Measurements from ENCODE around the gene KIAA1671.

The KIAA1671 gene

DNA sequence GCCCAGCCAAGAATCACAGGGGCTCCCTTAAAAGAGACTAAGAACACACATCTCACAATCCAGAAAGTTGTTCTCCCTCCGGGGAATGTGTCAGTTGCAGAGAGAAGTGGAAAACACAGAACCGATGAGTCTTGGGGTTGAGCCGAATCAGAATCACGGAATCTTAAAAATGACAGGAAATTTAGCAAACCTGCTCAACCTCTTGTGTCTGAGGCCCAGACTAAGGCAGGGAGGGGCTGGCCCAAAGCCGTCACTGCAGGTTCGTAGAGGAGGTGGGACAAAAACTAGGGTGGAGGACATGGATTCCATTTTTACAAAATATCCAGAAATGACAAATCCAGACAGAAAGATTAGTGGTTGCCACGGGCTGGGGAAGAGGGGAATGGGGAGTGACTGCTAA is 63.8 kb downstream of the KIAA1671 start:
- H3K79me2 ChIP-seq (ENCODE audit: insufficient read depth, low read length): no peaks in the 10 kb centered on the region
- TF ChIP-seq EZH2phosphoT487 (IDR thresholded peaks at IDR 0.05; ENCODE audit: borderline replicate concordance): no peak
- TF ChIP-seq, protein P1, sequence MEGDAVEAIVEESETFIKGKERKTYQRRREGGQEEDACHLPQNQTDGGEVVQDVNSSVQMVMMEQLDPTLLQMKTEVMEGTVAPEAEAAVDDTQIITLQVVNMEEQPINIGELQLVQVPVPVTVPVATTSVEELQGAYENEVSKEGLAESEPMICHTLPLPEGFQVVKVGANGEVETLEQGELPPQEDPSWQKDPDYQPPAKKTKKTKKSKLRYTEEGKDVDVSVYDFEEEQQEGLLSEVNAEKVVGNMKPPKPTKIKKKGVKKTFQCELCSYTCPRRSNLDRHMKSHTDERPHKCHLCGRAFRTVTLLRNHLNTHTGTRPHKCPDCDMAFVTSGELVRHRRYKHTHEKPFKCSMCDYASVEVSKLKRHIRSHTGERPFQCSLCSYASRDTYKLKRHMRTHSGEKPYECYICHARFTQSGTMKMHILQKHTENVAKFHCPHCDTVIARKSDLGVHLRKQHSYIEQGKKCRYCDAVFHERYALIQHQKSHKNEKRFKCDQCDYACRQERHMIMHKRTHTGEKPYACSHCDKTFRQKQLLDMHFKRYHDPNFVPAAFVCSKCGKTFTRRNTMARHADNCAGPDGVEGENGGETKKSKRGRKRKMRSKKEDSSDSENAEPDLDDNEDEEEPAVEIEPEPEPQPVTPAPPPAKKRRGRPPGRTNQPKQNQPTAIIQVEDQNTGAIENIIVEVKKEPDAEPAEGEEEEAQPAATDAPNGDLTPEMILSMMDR (conservative IDR thresholded peaks at IDR 0.05; ENCODE audit: low read length): no peak
- H3K4me3 ChIP-seq (ENCODE audit: low read length, poor library complexity, severe bottlenecking): no peak overlapping the region
- no peak overlapping the region for H3K9ac ChIP-seq (ENCODE audit: low read depth, low read length, poor library complexity, severe bottlenecking)
- no peak overlapping the region for H2AFZ ChIP-seq (ENCODE audit: low read length)
- no peaks in the 10 kb centered on the region for H4K20me1 ChIP-seq (ENCODE audit: insufficient read depth, low read length, poor library complexity, severe bottlenecking)
- no peaks in the 10 kb centered on the region for H3K4me1 ChIP-seq (ENCODE audit: insufficient read depth, low read length, poor library complexity, severe bottlenecking)
- H3K4me2 ChIP-seq (ENCODE audit: low read depth, low read length, poor library complexity, severe bottlenecking): no peak overlapping the region
- no peaks in the 10 kb centered on the region for H3F3A ChIP-seq (ENCODE audit: low read depth)
- no peaks in the 10 kb centered on the region for H3K27me3 ChIP-seq (ENCODE audit: insufficient read depth, low read length, poor library complexity, severe bottlenecking)
- no peaks in the 10 kb centered on the region for H3K9me2 ChIP-seq (replicated peaks; ENCODE audit: low read depth, low read length)
- no peaks in the 10 kb centered on the region for H3K9me3 ChIP-seq (ENCODE audit: insufficient read depth, low read depth, low read length)
- no peaks in the 10 kb centered on the region for H3K36me3 ChIP-seq (ENCODE audit: insufficient read depth, low read length)

DNA sequence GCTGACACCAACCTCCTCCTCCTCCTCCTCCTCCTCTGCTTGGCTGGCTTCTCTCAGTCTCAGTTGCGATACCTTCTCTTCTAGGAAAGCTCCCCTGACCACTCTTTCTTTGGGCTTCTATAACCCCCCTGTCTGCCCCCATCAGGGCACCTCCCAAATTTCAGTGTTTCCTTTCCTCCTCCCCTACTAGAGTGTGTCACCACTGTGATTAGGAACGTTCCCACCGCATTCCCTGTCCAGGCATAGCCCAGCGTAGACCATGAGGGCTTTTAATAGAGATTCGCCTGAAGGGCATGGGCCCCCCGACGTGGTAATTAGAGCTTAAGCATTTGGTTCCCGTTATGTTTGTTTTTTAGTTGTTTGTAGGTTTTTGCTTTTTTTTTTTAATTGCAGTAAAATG is 65.5 kb downstream of the KIAA1671 start:
- Histone ChIP-seq H3K9me2 (replicated peaks; ENCODE audit: low read depth, low read length) (no peaks in the 10 kb centered on the region), H3K27me3 (ENCODE audit: insufficient read depth, low read length, poor library complexity, severe bottlenecking) (no peaks in the 10 kb centered on the region), H4K20me1 (ENCODE audit: insufficient read depth, low read length, poor library complexity, severe bottlenecking) (no peaks in the 10 kb centered on the region), H3K4me3 (ENCODE audit: low read length, poor library complexity, severe bottlenecking) (no peak overlapping the region), H2AFZ (ENCODE audit: low read length) (no peak overlapping the region), H3K4me1 (ENCODE audit: insufficient read depth, low read length, poor library complexity, severe bottlenecking) (no peaks in the 10 kb centered on the region), H3K9ac (ENCODE audit: low read depth, low read length, poor library complexity, severe bottlenecking) (no peak overlapping the region), H3K79me2 (ENCODE audit: insufficient read depth, low read length) (no peaks in the 10 kb centered on the region), H3K36me3 (ENCODE audit: insufficient read depth, low read length) (no peaks in the 10 kb centered on the region), H3K4me2 (ENCODE audit: low read depth, low read length, poor library complexity, severe bottlenecking) (no peak overlapping the region), H3F3A (ENCODE audit: low read depth) (no peaks in the 10 kb centered on the region), H3K9me3 (ENCODE audit: insufficient read depth, low read depth, low read length) (no peaks in the 10 kb centered on the region)
- TF ChIP-seq, protein P1 (conservative IDR thresholded peaks at IDR 0.05; ENCODE audit: low read length): no peak
- no peak for TF ChIP-seq EZH2phosphoT487 (IDR thresholded peaks at IDR 0.05; ENCODE audit: borderline replicate concordance)

DNA sequence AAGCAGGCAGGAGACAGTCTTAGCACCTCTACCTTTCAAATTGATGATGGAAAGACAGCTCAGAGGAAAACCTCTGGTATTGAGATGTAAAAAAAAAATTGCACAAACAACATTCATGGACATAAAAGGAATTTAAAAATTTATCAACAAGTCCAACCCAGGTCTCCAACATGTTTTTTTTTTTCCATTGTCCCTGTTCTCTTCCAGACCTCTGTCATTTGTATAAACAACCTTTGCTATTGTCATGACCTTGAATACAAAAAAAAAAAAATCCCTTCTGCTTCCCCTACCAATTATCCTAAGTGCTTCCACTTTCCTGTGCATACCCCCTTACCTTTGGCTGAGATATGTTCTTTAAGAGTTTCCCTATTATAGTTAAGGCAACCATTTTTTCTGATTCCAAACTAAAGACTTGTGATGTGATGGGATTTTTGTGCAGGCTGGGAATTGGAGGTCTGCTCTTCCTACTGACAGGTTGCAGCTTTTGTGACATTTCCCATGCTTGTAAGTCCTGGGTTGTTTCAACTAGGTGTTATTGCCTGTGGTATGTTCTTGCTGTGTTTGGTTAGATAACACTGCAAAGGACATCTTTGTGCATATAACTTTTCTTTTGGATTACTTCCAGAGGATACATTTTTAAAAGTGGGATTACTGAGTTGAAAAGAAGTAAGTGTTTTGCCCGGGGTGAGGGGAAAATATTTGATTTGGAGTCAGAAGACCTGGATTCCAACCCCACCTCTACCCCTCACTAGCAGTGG is 67.1 kb downstream of the KIAA1671 start:
- Histone ChIP-seq H3K4me2 (ENCODE audit: low read depth, low read length, poor library complexity, severe bottlenecking) (no peak overlapping the region), H3F3A (ENCODE audit: low read depth) (no peaks in the 10 kb centered on the region), H3K36me3 (ENCODE audit: insufficient read depth, low read length) (no peaks in the 10 kb centered on the region), H4K20me1 (ENCODE audit: insufficient read depth, low read length, poor library complexity, severe bottlenecking) (no peaks in the 10 kb centered on the region), H3K9ac (ENCODE audit: low read depth, low read length, poor library complexity, severe bottlenecking) (no peak overlapping the region), H3K9me3 (ENCODE audit: insufficient read depth, low read depth, low read length) (no peaks in the 10 kb centered on the region), H3K9me2 (replicated peaks; ENCODE audit: low read depth, low read length) (no peaks in the 10 kb centered on the region), H3K4me3 (ENCODE audit: low read length, poor library complexity, severe bottlenecking) (no peak overlapping the region), H3K27me3 (ENCODE audit: insufficient read depth, low read length, poor library complexity, severe bottlenecking) (no peaks in the 10 kb centered on the region), H3K4me1 (ENCODE audit: insufficient read depth, low read length, poor library complexity, severe bottlenecking) (no peaks in the 10 kb centered on the region), H2AFZ (ENCODE audit: low read length) (no peak overlapping the region), H3K79me2 (ENCODE audit: insufficient read depth, low read length) (no peaks in the 10 kb centered on the region)
- TF ChIP-seq, protein P1 (conservative IDR thresholded peaks at IDR 0.05; ENCODE audit: low read length): no peak
- no peak for TF ChIP-seq EZH2phosphoT487 (IDR thresholded peaks at IDR 0.05; ENCODE audit: borderline replicate concordance)

Measured in Loucy (cell line).